Renal cortex interstitium (tissue), 11 donors: Measurements from ENCODE around the gene RAB11A. TPM values are rescaled to one million over a fixed set of nuclear protein-coding genes. Genes with fewer than 3 reads are reported as not detected.
"Not testable (repeated sequence)": the region's sequence is repeated elsewhere in the genome, so short reads cannot be mapped to it uniquely, and the experiment has no call there.

Source experiments
- DNase-seq, 11 donors: peaks; one replicate each; pipeline ENCODE4 v3.0.0-alpha.2; 2013; ENCODE audit warnings: low read depth in 9 of 11, low spot score in 4 of 11; ENCODE audit errors: extremely low read depth in 1 of 11
- polyA plus RNA-seq, 3 donors: library from polyadenylated mRNA; unstranded; fragments of 120-200 nt; gene quantifications; one replicate each; pipeline ENCODE4 v1.2.1, GENCODE V29; 2013; ENCODE audit not compliant: insufficient read length in 3 of 3

Gene RAB11A
- polyA plus RNA-seq, 3 donors: 241 to 309 (median 276) TPM

DNA sequence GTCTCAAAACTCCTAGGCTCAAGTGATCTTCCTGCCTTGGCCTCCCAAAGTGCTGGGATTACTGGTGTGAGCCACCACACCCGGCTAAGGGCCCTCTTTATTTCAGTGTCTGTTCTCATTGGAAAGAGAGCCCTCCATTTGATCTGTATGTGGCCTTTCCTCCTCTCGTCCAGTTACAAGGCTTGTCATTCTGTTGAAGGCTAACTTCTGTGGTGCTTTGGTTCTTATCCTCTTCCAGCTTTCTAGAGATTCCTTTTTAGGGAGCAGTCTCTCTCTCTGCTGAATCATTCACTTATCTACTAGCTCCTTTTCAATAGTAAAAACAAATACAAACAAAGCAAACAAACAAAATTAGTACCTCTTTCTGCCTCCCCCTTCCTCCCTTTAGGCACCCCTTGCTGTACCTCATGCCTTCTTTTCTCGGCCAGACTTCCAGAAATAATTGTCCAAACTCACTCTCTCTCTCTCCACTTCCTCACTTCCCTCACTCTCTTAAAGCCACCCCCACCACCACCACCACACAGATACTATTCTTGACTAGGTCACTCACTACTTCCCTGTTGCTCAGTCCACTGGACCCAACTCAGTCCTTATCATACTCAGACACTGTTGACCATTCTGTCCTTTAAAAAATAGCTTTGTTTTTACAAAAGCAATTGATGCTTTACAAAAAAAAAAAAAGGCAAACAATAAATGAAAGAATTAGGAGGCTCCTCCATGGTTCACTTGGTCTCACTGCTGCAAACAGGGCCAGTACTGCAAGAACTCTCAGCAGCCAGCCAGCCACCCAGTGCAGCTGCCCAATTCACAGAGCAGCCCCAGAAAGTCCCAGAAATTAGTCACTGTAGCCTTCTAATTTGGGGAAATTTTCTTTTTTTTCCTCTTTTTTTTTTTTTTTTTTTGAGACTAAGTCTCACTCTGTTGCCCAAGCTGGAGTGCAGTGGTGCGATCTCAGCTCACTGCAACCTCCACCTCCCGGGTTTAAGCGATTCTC is 31.7 kb upstream of the RAB11A start:
- DNase-seq: no peak

DNA sequence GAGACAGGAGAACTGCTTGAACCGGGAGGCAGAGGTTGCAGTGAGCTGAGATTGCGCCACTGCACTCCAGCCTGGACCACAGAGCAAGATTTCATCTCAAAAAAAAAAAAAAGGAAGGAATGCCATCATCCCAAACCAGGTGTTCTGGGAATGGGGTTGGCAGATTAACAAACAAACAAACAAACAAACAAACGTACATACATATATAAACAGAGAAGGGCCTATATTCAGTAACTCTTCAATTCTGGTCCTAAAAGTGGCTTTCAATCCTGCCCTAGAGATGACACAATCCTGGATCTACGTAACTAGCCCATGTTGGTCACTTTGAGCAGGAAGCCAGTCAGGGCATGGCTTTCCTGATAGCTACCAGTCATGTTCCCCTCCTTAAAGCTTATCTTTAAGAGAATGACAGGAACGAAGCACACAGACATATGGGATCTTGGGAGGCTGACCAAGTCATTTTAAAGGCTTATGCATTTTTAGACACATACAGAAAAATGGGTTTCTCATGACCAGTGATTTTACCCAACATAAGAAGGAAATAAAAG is 29.9 kb upstream of the RAB11A start:
- DNase-seq: no peak

GRCh38 chr15:65839985-65840384 is 29.3 kb upstream of the RAB11A start:
- DNase-seq: no peak

DNA sequence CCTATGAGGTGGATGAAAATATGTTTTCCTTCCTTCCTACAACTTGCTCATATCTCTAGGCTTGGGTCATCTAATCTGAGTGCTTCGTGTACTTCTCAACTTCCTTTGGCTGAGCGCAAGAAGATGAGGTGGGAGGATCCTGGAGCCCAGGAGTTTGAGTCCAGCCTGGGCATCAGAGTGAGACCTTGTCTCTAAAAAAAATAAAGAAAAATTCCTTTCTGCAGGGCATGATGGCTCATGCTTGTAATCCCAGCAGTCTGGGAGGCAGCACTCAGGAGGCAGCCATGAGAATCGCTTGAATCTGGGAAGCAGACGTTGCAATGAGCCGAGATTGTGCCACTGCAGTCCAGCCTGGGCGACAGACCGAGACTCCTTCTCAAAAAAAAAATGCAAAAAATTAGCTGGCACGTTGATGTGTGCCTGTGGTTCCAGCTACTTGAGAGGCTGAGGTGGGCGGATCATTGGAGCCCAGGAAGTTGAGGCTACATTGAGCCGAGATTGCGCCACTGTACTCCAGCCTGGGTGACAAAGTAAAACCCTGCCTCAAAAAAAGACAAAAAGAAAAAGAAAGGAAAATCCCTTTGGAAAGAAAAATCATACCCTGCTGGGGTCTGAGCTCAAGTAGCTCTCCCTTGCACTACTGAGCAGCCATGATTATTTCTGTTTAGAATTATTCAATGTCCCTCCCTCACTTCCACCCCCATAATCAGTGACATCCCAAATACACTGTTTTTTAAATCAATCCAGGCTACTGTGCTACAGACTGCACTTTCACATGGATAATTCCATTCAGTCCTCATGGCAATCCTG is 28.0 kb upstream of the RAB11A start:
- peak in 2 of 11 donors; percentile 30 to 31 for DNase-seq

- no peak for DNase-seq
Observed at GRCh38 chr15:65845826-65846519, 23.3 kb upstream of the RAB11A start.

- DNase-seq: no peak
Observed at GRCh38 chr15:65847989-65848388, 21.3 kb upstream of the RAB11A start.

DNA sequence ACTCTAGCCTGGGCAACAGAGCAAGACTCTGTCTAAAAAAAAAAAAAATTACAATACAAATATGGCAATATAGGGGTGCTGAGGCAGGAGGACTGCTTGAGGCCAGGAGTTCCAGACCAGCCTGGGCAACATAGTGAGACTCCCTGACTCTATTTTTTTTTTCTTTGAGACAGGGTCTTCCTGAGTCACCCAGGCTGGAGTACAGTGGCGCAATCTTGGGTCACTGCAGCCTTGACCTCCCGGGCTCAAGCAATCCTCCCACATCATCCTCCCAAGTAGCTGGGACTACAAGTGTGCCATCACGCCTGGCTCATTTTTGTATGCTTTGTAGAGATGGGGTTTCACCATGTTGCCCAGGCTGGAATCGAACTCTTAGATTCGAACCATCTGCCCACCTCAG is 17.3 kb upstream of the RAB11A start:
- DNase-seq: no peak

DNA sequence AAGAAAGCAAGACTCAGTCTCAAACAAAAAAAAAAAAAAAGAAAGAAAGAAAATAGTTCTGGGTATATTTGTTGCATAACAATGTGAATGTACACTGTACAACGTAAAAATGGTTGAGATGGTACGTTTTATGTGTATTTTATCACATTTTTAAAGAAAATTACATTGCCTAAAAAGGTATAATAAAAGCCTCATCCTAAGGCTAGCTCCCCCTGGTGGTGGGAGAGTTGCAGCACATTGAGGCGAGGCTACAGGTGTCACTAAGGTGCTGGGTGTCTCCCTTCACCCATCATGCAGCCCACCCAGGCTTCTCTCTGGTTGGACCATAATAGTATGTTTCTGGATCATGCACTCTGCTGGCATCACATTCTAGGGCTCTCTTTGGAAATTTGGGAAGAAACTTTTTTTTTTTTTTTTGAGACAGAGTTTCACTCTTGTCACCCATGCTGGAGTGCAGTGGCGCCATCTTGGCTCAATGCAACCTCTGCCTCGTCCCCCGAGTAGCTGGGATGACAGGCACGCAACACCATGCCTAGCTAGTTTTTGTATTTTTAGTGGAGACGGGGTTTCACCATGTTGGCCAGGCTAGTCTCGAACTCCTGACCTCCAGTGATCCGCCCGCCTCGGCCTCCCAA is 12.4 kb upstream of the RAB11A start:
- no peak for DNase-seq

- no peak for DNase-seq
Observed at GRCh38 chr15:65857718-65858402, 11.4 kb upstream of the RAB11A start.

GRCh38 chr15:65862682-65863081 is 6.6 kb upstream of the RAB11A start:
- DNase-seq: no peak

- no peak for DNase-seq
Observed at GRCh38 chr15:65863106-65863505, 6.2 kb upstream of the RAB11A start.

DNA sequence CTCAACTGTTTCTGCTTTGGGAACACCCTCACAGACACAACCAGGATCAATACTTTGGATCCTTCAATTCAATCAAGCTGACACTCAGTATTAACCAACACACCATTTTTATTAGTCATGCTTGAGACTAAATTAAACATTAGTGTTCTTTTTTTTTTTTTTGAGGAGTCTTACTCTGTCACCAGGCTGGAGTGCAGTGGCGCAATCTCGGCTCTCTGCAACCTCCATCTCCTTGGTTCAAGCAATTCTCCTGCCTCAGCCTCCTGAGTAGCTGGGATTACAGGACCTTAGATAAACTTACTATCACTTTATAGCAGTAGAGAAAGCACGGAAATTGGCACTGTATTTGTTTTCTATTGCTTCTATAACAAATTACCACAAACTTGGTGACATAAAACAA is 2.0 kb upstream of the RAB11A start:
- DNase-seq: no peak

- not testable (repeated sequence) for DNase-seq
Observed at GRCh38 chr15:65867933-65868332, 1.4 kb upstream of the RAB11A start.

DNA sequence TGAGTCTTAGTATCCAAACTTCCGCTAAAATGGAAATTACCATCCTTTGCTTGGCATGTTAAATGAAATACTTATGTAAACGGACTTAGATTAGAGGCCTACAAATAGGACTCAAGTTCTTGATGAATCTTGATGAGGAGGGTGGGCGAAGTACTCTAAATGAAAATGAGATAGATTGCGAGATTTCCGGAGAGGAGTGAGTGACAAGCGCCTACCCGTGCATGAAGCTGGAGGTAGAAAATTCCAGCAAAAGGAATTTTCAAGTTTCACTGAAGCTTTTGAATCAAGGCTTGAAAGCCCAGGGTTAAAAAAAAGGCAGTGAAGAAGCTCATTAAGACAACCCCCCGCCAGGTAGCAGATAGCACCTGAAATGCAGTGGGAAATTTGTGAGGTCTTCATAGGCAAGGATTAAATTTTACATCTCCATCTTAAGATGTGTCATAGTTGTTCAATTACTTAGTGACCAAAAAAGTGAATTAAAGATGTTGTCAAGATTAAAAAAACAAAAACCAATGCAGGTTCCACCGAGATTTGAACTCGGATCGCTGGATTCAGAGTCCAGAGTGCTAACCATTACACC is 655 bp upstream of the RAB11A start:
- no peak for DNase-seq

DNA sequence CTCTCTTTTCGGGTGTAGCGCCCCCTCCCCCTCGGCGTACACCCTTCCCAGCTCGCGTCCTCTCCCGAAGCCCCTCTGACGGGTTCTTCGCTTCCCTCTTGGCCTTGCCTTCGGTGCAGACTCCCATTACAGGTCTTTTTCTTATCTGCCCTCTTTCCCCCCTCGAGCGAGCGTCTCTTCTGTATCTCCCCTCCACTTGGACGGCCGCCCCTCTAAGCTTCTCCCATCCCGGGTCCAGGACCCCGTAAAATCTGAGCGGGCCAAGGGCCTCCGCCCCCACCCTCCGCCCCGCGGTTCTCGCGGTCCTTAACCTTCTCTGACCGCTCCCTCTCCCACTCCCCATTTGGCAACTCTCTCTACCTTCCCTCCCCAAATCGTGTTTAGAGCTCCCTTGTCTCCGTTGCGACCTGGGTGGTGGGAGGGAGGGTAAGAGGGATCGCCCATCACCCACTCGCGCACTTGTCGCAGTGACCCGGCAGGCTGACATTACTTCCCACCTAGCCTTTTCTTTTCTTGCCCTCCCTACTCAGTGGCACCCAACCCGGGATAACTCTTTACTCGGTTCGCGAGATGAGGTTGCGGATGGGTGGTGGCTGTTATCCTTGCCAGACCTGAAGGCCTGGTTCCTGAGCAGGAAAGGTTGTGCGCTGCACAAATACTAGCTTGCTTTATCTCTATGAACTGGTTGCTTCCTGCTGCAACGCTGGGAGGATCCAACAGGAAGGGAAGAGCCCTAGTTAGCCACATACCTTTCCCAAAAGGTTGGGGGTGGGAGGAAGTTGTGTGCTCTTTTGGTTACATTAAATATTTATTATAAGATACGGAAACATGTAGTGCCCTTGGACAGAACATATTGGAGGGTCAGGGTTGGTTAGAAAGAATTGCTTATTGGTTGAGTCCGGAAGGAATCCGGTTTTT is 922 bp downstream of the RAB11A start:
- DNase-seq: peak in 2 of 11 donors; percentile 38 to 39

GRCh38 chr15:65870889-65871533 is 1.7 kb downstream of the RAB11A start:
- DNase-seq: peak in 1 of 11 donors; percentile 7
